ENCODE measurements around the gene CYP2A7. TPM values are rescaled to one million over a fixed set of nuclear protein-coding genes. Genes with fewer than 3 reads are reported as not detected.
"Not testable (repeated sequence)": the region's sequence is repeated elsewhere in the genome, so short reads cannot be mapped to it uniquely, and the experiment has no call there.

CYP2A7 gene
- total RNA-seq, 1 donor from 2014 or later: 0.68 TPM

GRCh38 chr19:40921005-40921897 is 39.2 kb upstream of the CYP2A7 start:
- intact Hi-C loops (cut with DNase I): no loop called here
- peak overlapping the region; percentile 51 for H3K27ac ChIP-seq
- TF ChIP-seq, protein P1, sequence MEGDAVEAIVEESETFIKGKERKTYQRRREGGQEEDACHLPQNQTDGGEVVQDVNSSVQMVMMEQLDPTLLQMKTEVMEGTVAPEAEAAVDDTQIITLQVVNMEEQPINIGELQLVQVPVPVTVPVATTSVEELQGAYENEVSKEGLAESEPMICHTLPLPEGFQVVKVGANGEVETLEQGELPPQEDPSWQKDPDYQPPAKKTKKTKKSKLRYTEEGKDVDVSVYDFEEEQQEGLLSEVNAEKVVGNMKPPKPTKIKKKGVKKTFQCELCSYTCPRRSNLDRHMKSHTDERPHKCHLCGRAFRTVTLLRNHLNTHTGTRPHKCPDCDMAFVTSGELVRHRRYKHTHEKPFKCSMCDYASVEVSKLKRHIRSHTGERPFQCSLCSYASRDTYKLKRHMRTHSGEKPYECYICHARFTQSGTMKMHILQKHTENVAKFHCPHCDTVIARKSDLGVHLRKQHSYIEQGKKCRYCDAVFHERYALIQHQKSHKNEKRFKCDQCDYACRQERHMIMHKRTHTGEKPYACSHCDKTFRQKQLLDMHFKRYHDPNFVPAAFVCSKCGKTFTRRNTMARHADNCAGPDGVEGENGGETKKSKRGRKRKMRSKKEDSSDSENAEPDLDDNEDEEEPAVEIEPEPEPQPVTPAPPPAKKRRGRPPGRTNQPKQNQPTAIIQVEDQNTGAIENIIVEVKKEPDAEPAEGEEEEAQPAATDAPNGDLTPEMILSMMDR (IDR thresholded peaks at IDR 0.05): no peak

DNA sequence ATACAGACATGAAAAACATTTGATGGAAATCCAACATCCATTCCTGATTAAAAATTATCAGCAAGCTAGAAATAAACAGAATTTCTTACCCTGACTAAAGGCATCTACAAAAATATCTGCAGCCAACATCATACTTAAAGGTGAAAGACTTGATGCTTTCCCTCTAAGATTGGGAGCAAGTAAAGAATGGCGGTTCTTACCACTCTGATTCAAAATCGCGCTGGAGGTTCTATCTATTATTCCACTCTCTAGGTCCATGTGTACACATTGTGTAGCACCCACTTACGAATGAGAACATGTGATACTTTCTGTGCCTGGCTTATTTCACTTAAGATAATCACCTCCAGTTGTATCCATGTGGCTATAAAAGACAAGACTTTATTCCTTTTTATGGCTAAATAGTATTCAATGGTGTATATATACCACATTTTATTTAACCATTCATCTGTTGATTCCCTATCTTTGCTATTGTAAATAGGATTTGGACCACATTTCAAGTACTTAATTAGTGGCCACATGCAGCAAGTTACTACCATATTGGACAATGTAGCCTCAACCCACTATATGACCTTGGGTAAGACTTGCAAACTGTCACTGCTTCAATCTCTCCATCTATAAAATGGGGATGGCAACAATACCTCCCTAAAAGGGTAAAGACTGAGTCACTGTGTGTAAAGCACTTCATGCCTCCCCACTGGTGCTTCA is 38.4 kb upstream of the CYP2A7 start:
- H3K4me1 ChIP-seq: peaks cover 13% of the 10 kb centered on the region
- TF ChIP-seq, protein P1 (IDR thresholded peaks at IDR 0.05): no peak
- H3K9me3 ChIP-seq: peaks cover 14% of the 10 kb centered on the region
- no peaks in the 10 kb centered on the region for H3K36me3 ChIP-seq
- H3K27ac ChIP-seq: no peak overlapping the region
- DNase-seq (no peak), ATAC-seq (no peak)
- H3K4me3 ChIP-seq: no peak overlapping the region
- no peaks in the 10 kb centered on the region for H3K27me3 ChIP-seq (ENCODE audit: low read depth)
- intact Hi-C loops (cut with DNase I): no loop called here

More at GRCh38 chr19:40921005-40921897, 39.2 kb upstream of the CYP2A7 start:
- DNase-seq (peak; percentile 84), ATAC-seq (peak; percentile 88 to 93)
- Histone ChIP-seq H3K9me3 (peaks cover 14% of the 10 kb centered on the region), H3K4me1 (peaks cover 13% of the 10 kb centered on the region), H3K36me3 (no peaks in the 10 kb centered on the region), H3K4me3 (no peak overlapping the region), H3K27me3 (ENCODE audit: low read depth) (no peaks in the 10 kb centered on the region)

GRCh38 chr19:40919530-40920299 is 37.7 kb upstream of the CYP2A7 start:
- peaks cover 14% of the 10 kb centered on the region for H3K9me3 ChIP-seq
- DNase-seq; intact Hi-C loops (cut with DNase I); H3K36me3 ChIP-seq; H3K27ac ChIP-seq; H3K4me3 ChIP-seq; ATAC-seq; H3K27me3 ChIP-seq (ENCODE audit: low read depth): not testable (repeated sequence)
- H3K4me1 ChIP-seq: peaks cover 13% of the 10 kb centered on the region

GRCh38 chr19:40918303-40918702 is 36.3 kb upstream of the CYP2A7 start:
- H3K4me3 ChIP-seq; H3K27ac ChIP-seq; intact Hi-C loops (cut with DNase I); H3K27me3 ChIP-seq (ENCODE audit: low read depth); DNase-seq; H3K36me3 ChIP-seq; ATAC-seq: not testable (repeated sequence)
- peaks cover 13% of the 10 kb centered on the region for H3K4me1 ChIP-seq
- H3K9me3 ChIP-seq: peaks cover 14% of the 10 kb centered on the region

- Histone ChIP-seq H3K36me3 (no peaks in the 10 kb centered on the region), H3K27me3 (ENCODE audit: low read depth) (peaks cover 8% of the 10 kb centered on the region), H3K27ac (no peak overlapping the region), H3K4me1 (no peaks in the 10 kb centered on the region), H3K4me3 (no peak overlapping the region), H3K9me3 (no peaks in the 10 kb centered on the region)
- TF ChIP-seq, protein P1 (IDR thresholded peaks at IDR 0.05): no peak
- intact Hi-C loops (cut with DNase I): no loop called here
- ATAC-seq: no peak
- DNase-seq: no peak
Measured at GRCh38 chr19:40908976-40909375, 26.9 kb upstream of the CYP2A7 start.

All from lower lobe of right lung (tissue), 2 donors.